NCI-H82 treated with DMSO at 0.1 percent for 48 hours (cell line): ENCODE results near the gene TSPAN14.

ENCODE experiments used
- DNase-seq: peaks from one replicate; lab custom pipeline; 2025; ENCODE audit not compliant: unreplicated experiment; lab: John Stamatoyannopoulos, UW

TSPAN14 gene

DNA sequence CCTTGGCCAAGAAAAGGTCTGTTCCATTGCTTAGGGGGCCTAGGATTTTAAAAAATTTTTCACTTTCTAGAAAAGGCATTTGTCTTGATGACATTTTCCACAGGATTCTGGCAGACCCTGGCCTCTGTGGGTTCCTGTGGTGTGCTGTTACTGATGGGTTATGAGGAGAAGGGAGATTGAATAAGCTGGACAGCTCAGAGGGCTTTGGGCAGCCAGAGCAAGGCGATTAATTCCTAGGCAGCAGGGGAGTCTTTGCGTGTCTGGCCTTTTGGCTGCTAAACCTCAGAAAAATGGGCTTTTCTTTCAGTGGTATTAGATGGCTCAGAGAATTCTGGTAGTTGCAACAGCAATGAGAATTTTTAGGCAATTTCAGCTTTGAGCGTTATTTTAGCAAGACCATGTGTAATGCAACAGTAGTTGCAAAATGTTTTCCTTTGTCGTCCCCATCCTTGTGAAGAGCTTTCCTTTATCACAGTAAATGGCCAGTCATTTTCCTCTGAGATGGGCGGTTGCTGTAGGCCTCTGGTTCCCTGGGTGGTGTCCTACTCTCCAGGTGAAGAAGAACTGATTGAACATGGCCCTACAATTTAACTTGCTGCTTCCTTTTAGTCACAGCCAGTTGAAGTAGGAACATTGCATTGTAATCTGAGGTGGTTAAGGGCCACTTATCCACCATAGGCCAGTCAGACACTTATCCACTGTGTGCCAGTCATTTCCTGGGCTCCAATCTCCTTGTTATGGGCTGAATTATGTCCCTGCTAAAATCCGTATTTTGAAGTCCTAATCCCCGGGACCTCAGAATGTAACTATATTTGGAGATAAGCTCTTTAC lies 126.7 kb downstream of the TSPAN14 start:
- peak; percentile 63 for DNase-seq

DNA sequence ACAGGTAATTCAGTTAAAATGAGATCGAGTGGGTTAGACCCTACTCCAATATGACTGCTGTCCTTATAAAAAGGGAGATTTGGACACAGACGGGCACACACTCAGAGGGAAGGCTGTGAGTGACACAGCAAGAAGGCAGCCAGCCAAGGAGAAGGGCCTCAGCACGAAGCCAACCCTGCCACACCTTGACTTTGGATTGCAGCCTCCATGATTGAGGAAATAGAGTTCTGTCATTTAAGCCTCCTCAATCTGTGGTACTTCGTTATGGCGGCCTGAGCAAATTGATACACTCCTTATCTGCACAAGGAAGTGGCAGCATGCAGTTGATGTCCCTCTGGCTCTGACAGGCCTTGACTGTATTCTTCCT lies 127.3 kb downstream of the TSPAN14 start:
- no peak for DNase-seq

- no peak for DNase-seq
Observed at GRCh38 chr10:80582286-80582960, 128.3 kb downstream of the TSPAN14 start.
